Activated CD4-positive, alpha-beta memory T cell treated with anti-CD3 and anti-CD28 coated beads for 36 hours (primary cell): ENCODE measurements around the gene KLF1. TPM values are rescaled to one million over a fixed set of nuclear protein-coding genes. Genes with fewer than 3 reads are reported as not detected.

Experiments used
- microRNA-seq: library from miRNA; unstranded; fragments of <30 nt; microRNA quantifications from one replicate; pipeline ENCODE4 v1.2.0, GENCODE V29; 2022; ENCODE audit warnings: borderline number of aligned reads, borderline microRNAs expressed, borderline replicate concordance
- total RNA-seq, 2 experiments: library from RNA; stranded (reverse); gene quantifications; one replicate each; pipeline ENCODE4 v1.2.3, GENCODE V29; 2021

Gene KLF1
- total RNA-seq, 2 experiments from 2014 or later: 0.12 to 0.19 TPM

Small RNA genes lying within 50 kb of the gene (microRNA-seq; reads per million reads assigned to microRNA genes)
- not detected for gene MIR5695
- gene MIR6794: not detected

Other genes with a start within 250 kb of the KLF1 start
- gene MAN2B1, start 220.5 kb downstream of the KLF1 start, total RNA-seq: 100 to 1,000 TPM; 123 to 127 TPM
- 10 to 100 TPM; 17.1 to 17.8 TPM for gene WDR83, start 220.4 kb downstream of the KLF1 start, total RNA-seq
- gene DHPS, start 205.3 kb downstream of the KLF1 start, total RNA-seq: 100 to 1,000 TPM; 126 to 127 TPM
- not detected for gene GNG14, start 199.2 kb downstream of the KLF1 start, total RNA-seq
- gene FBXW9, start 190.6 kb downstream of the KLF1 start, total RNA-seq: 1 to 10 TPM; 6.6 to 7.0 TPM
- gene TNPO2, start 163.3 kb downstream of the KLF1 start, total RNA-seq: 10 to 100 TPM; 65.2 to 76.4 TPM
- 100 to 1,000 TPM; 167 to 182 TPM for gene TRIR, start 152.5 kb downstream of the KLF1 start, total RNA-seq
- gene GET3, start 149.7 kb downstream of the KLF1 start, total RNA-seq: 10 to 100 TPM; 54.2 TPM
- not detected for gene BEST2, start 135.4 kb downstream of the KLF1 start, total RNA-seq
- gene HOOK2, start 111.6 kb downstream of the KLF1 start, total RNA-seq: 10 to 100 TPM; 20.2 to 22.2 TPM
- 100 to 1,000 TPM; 409 to 411 TPM for gene JUNB, start 95.7 kb downstream of the KLF1 start, total RNA-seq
- gene PRDX2, start 85.4 kb downstream of the KLF1 start, total RNA-seq: 100 to 1,000 TPM; 253 to 258 TPM
- 10 to 100 TPM; 42.4 to 44.6 TPM for gene THSD8, start 85.1 kb downstream of the KLF1 start, total RNA-seq
- gene RNASEH2A, start 80.6 kb downstream of the KLF1 start, total RNA-seq: 10 to 100 TPM; 61.9 to 66.8 TPM
- not detected for gene RTBDN, start 52.6 kb downstream of the KLF1 start, total RNA-seq
- gene MAST1, start 48.7 kb downstream of the KLF1 start, total RNA-seq: 1 to 10 TPM; 1.7 to 2.3 TPM
- gene DNASE2, start 5.8 kb downstream of the KLF1 start, total RNA-seq: 10 to 100 TPM; 27.0 to 27.5 TPM
- 10 to 100 TPM; 33.6 to 34.4 TPM for gene GCDH, start 4.0 kb upstream of the KLF1 start, total RNA-seq
- gene SYCE2, start 32.1 kb upstream of the KLF1 start, total RNA-seq: 1 to 10 TPM; 3.0 to 4.2 TPM
- gene FARSA, start 46.5 kb upstream of the KLF1 start, total RNA-seq: 100 to 1,000 TPM; 109 to 110 TPM
- 100 to 1,000 TPM; 625 to 642 TPM for gene CALR, start 51.4 kb upstream of the KLF1 start, total RNA-seq
- gene RAD23A, start 58.7 kb upstream of the KLF1 start, total RNA-seq: 100 to 1,000 TPM; 190 to 194 TPM
- 10 to 100 TPM; 31.2 to 32.6 TPM for gene GADD45GIP1, start 70.0 kb upstream of the KLF1 start, total RNA-seq
- under 1 TPM in 1 of 2 experiments, not detected in 1; 0.12 TPM for gene DAND5, start 82.4 kb upstream of the KLF1 start, total RNA-seq
- 1 to 10 TPM; 1.6 to 2.0 TPM for gene NFIX, start 108.3 kb upstream of the KLF1 start, total RNA-seq
- 1 to 10 TPM; 5.0 to 5.6 TPM for gene LYL1, start 215.7 kb upstream of the KLF1 start, total RNA-seq
- 10 to 100 TPM; 59.2 to 61.3 TPM for gene TRMT1, start 229.5 kb upstream of the KLF1 start, total RNA-seq
- gene NACC1, start 231.1 kb upstream of the KLF1 start, total RNA-seq: 10 to 100 TPM; 89.8 to 90.9 TPM